ENCODE results near the gene AOPEP. TPM values are rescaled to one million over a fixed set of nuclear protein-coding genes. Genes with fewer than 3 reads are reported as not detected.

Gene AOPEP
- total RNA-seq, 1 experiment from 2014 or later = 14.4 TPM

DNA sequence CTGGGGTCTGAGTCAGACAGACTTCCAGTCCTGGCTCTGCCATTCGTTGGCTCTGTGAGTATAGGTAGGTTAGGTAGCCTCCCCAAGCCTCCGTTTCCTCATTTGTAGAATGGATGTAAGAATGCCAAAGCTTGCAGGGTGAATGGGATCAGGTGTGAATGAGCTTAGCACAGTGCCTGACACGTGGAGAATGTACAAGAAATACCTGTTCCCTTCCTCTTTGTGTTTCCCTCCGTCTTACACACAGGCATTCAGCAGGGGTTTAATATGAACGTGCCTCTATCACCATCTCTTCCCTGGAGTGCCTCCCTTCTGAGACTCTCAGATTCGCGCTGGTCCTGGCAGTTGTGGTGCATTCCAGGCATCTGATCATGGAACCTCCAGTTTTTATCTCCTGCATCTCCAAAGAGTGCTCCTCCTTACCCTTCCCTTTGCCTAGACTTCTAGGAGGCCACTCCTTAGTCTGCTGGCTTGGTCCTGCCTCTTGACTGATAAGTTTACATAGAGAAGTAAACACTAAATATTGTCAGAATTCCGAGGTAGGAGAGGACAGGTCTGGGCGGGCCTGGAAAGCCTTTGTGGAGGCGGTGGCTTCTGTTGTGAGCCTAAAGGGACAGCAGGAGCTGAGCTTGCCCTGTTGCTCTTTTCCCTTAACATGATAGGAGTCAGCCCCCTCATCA is 199.4 kb downstream of the AOPEP start:
- Mint-ChIP-seq H3K36me3 (no peaks in the 10 kb centered on the region), H3K9me3 (no peaks in the 10 kb centered on the region), H3K27ac (no peak overlapping the region), H3K4me3 (no peak overlapping the region), H3K4me1 (peaks cover 40% of the 10 kb centered on the region), H3K27me3 (ENCODE audit: low read depth) (no peaks in the 10 kb centered on the region; the same call in none of the 2 replicates)
- TF ChIP-seq SMAD3 (CRISPR knock-in tag; IDR thresholded peaks at IDR 0.05; ENCODE audit: borderline replicate concordance) = no peak
- DNase-seq (ENCODE audit: low spot score) = no peak
- ChIA-PET POLR2A (no interaction called here), CTCF (no interaction called here)
- no peak for ATAC-seq

GRCh38 chr9:94926431-94926800 is 199.9 kb downstream of the AOPEP start:
- TF ChIP-seq CREM (CRISPR knock-in tag; IDR thresholded peaks at IDR 0.05) (no peak), CREB1 (CRISPR knock-in tag; IDR thresholded peaks at IDR 0.05) (no peak), ARID4B (CRISPR knock-in tag; IDR thresholded peaks at IDR 0.05; ENCODE audit: borderline replicate concordance) (no peak), FOXP4 (CRISPR knock-in tag; IDR thresholded peaks at IDR 0.05) (no peak), HMGXB4 (CRISPR knock-in tag; IDR thresholded peaks at IDR 0.05) (no peak), ERG (CRISPR knock-in tag; IDR thresholded peaks at IDR 0.05) (no peak), ZNF423 (CRISPR knock-in tag; IDR thresholded peaks at IDR 0.05) (no peak)
- CTCF ChIA-PET = no interaction called here
- ATAC-seq = no peak
- DNase-seq (ENCODE audit: low spot score) = no peak
- POLR2A ChIA-PET = no interaction called here
- H3K27ac Mint-ChIP-seq = no peak overlapping the region
- no peak overlapping the region for H3K4me3 Mint-ChIP-seq
- H3K36me3 Mint-ChIP-seq = no peaks in the 10 kb centered on the region
- peaks cover 36% of the 10 kb centered on the region for H3K4me1 Mint-ChIP-seq
- H3K27me3 Mint-ChIP-seq (ENCODE audit: low read depth) = no peaks in the 10 kb centered on the region; the same call in none of the 2 replicates
- no peaks in the 10 kb centered on the region for H3K9me3 Mint-ChIP-seq

GRCh38 chr9:94927048-94927761 is 200.7 kb downstream of the AOPEP start:
- DNase-seq (ENCODE audit: low spot score) = no peak
- Mint-ChIP-seq H3K27ac (peak overlapping the region; percentile 26), H3K4me3 (no peak overlapping the region), H3K27me3 (ENCODE audit: low read depth) (no peaks in the 10 kb centered on the region; the same call in none of the 2 replicates), H3K9me3 (no peaks in the 10 kb centered on the region), H3K36me3 (no peaks in the 10 kb centered on the region), H3K4me1 (peaks cover 28% of the 10 kb centered on the region)
- CTCF ChIA-PET = no interaction called here
- TF ChIP-seq ZNF232 (CRISPR knock-in tag; IDR thresholded peaks at IDR 0.05) (no peak), ZNF416 (CRISPR knock-in tag; IDR thresholded peaks at IDR 0.05) (no peak)
- POLR2A ChIA-PET = no interaction called here
- no peak for ATAC-seq

All from WTC11 (cell line).